Measurements from ENCODE around the gene LPAR2.
"Not testable (repeated sequence)": the region's sequence is repeated elsewhere in the genome, so short reads cannot be mapped to it uniquely, and the experiment has no call there.

The LPAR2 gene

GRCh38 chr19:19627621-19628500 lies at the start of gene LPAR2:
Gene LPAR2, minus strand, starts transcription at chr19:19628220. Its CDS starts 945 bp downstream, at chr19:19627275.
- peak; percentile 59 for DNase-seq

GRCh38 chr19:19677579-19677978 lies 49.6 kb upstream of the LPAR2 start:
- DNase-seq: no peak

GRCh38 chr19:19674315-19674714 lies 46.3 kb upstream of the LPAR2 start:
- no peak for DNase-seq

GRCh38 chr19:19672816-19673215 lies 44.8 kb upstream of the LPAR2 start:
- DNase-seq: no peak

GRCh38 chr19:19670070-19670551 lies 42.1 kb upstream of the LPAR2 start:
- no peak for DNase-seq

- peak; percentile 95 for DNase-seq
Observed at GRCh38 chr19:19668230-19669012, 40.4 kb upstream of the LPAR2 start, which contains the start of gene ZNF101. Gene ZNF101, plus strand, starts transcription at chr19:19668839. Its CDS starts 125 bp downstream, at chr19:19668964.

- DNase-seq: not testable (repeated sequence)
Observed at GRCh38 chr19:19665420-19665948, 37.5 kb upstream of the LPAR2 start.

- peak; percentile 96 for DNase-seq
Observed at GRCh38 chr19:19663256-19664120, 35.5 kb upstream of the LPAR2 start, which contains the start of gene ATP13A1. Gene ATP13A1, minus strand, starts transcription at chr19:19663676. Its CDS starts 10 bp downstream, at chr19:19663666.

GRCh38 chr19:19662871-19663255 lies 34.8 kb upstream of the LPAR2 start:
- DNase-seq: no peak

GRCh38 chr19:19662344-19662743 lies 34.3 kb upstream of the LPAR2 start:
- DNase-seq: no peak

- DNase-seq: peak; percentile 33
Observed at GRCh38 chr19:19661675-19662251, 33.7 kb upstream of the LPAR2 start.

GRCh38 chr19:19661141-19661674 lies 33.2 kb upstream of the LPAR2 start:
- DNase-seq: no peak

- no peak for DNase-seq
Observed at GRCh38 chr19:19659646-19660245, 31.7 kb upstream of the LPAR2 start.

- no peak for DNase-seq
Observed at GRCh38 chr19:19657397-19657783, 29.4 kb upstream of the LPAR2 start.

GRCh38 chr19:19656451-19657396 lies 28.7 kb upstream of the LPAR2 start:
- DNase-seq: no peak

- DNase-seq: no peak
Observed at GRCh38 chr19:19655641-19656343, 27.8 kb upstream of the LPAR2 start.

- DNase-seq: no peak
Observed at GRCh38 chr19:19655051-19655594, 27.1 kb upstream of the LPAR2 start.

- no peak for DNase-seq
Observed at GRCh38 chr19:19654441-19654840, 26.4 kb upstream of the LPAR2 start.

GRCh38 chr19:19653597-19654147 lies 25.7 kb upstream of the LPAR2 start:
- DNase-seq: no peak
